Sigmoid colon (tissue), 7 donors: ENCODE data around the gene TPST2. TPM values are rescaled to one million over a fixed set of nuclear protein-coding genes. Genes with fewer than 3 reads are reported as not detected.

Experiments
- DNase-seq: peaks from one replicate; pipeline ENCODE4 v3.0.0-alpha.2; 2019
- H3K27ac ChIP-seq, 4 donors: fragments of 200-600 bp; sonication (generic); one replicate each; pipeline ENCODE4 v1.5.1; 2016 to 2019; ENCODE audit warnings: mild to moderate bottlenecking in 1 of 4
- H3K27me3 ChIP-seq, 3 donors: fragments of 200-600 bp; sonication (generic); one replicate each; pipeline ENCODE4 v1.5.1; 2019; ENCODE audit warnings: mild to moderate bottlenecking in 1 of 3
- H3K36me3 ChIP-seq, 4 donors: fragments of 200-600 bp; sonication (generic); one replicate each; pipeline ENCODE4 v1.5.1; 2016 to 2019
- H3K4me1 ChIP-seq, 4 donors: fragments of 200-600 bp; sonication (generic); one replicate each; pipeline ENCODE4 v1.5.1; 2017 to 2019
- H3K4me3 ChIP-seq, 4 donors: fragments of 200-600 bp; sonication (generic); one replicate each; pipeline ENCODE4 v1.5.1; 2017 to 2019; ENCODE audit warnings: mild to moderate bottlenecking in 2 of 4, moderate library complexity in 1 of 4
- H3K9me3 ChIP-seq, 4 donors: fragments of 200-600 bp in 3 of 4; sonication (generic) in 3 of 4; one replicate each; pipeline versions ENCODE4 v1.5.1 to v1.6.1; 2013 to 2019
- CTCF ChIP-seq, 4 experiments: fragments of 450-650 bp in 3 of 4; fragments of 200-600 bp in 1 of 4; IDR thresholded peaks; one replicate each; pipeline ENCODE4 v1.5.1; 2016 to 2019; ENCODE audit warnings: antibody characterized with exemption in 4 of 4, mild to moderate bottlenecking in 3 of 4, moderate library complexity in 2 of 4
- EP300 ChIP-seq, 4 donors: sonication (generic); formaldehyde crosslinking; IDR thresholded peaks; one replicate each; pipeline ENCODE4 v1.6.1; 2017; ENCODE audit warnings: antibody characterized with exemption in 4 of 4
- POLR2A ChIP-seq, 2 donors: fragments of 450-650 bp; IDR thresholded peaks; one replicate each; pipeline ENCODE4 v1.6.1; 2016; ENCODE audit warnings: antibody characterized with exemption in 2 of 2, mild to moderate bottlenecking in 2 of 2, moderate library complexity in 2 of 2
- POLR2AphosphoS5 ChIP-seq, 4 donors: sonication (generic); formaldehyde crosslinking; IDR thresholded peaks; one replicate each; pipeline ENCODE4 v1.6.1; 2017; ENCODE audit warnings: antibody characterized with exemption in 4 of 4
- WGBS, 2 donors: extraction: QIAGEN DNeasy Blood & Tissue Kit; methylation state at CpG; one replicate each; pipeline ENCODE4 v1.1.7; 2013; 5-methylcytosine and 5-hydroxymethylcytosine counted together
- intact Hi-C: fragments of 100-400 bp; cut with DNase I; formaldehyde crosslinking; loops from one replicate; pipeline ENCODE4 v1.15.1; 2023
- polyA plus RNA-seq, 3 donors: library from polyadenylated mRNA; stranded (reverse); fragments of 200-250 nt; gene quantifications; one replicate each; pipeline ENCODE4 v1.2.3, GENCODE V29; 2013
- small RNA-seq, 3 donors: library from RNA; depleted of rRNA; stranded (forward); fragments of <200 nt; gene quantifications; one replicate each; pipeline ENCODE3, GENCODE V24; 2016
- total RNA-seq, 4 donors: library from RNA; depleted of rRNA; stranded (reverse); fragments of >200 nt; gene quantifications; one replicate each; pipeline ENCODE4 v1.1.0, GENCODE V29; 2016
- donor health status: healthy with polysubstance abuse.
- donor health status: Bipolar disorder and iron deficiency.
- donor health status: healthy.

Gene TPST2
- total and polyA plus RNA-seq, 7 donors = 5.1 to 24.3 (median 15.9) TPM

GRCh38 chr22:26477341-26477731 lies 112.6 kb downstream of the TPST2 start:
- Histone ChIP-seq H3K4me3 (no peak overlapping the region), H3K27ac (no peak overlapping the region), H3K9me3 (no peaks in the 10 kb centered on the region), H3K27me3 (no peaks in the 10 kb centered on the region), H3K36me3 (peaks cover 0 to 65% (median 24%) of the 10 kb centered on the region in 4 donors), H3K4me1 (peaks cover 0 to 38% (median 34%) of the 10 kb centered on the region in 4 donors)
- WGBS, 2 donors = 42 to 48% methylated on average over 4 of the region's 4 CpGs
- no peak for TF ChIP-seq POLR2AphosphoS5 (IDR thresholded peaks at IDR 0.05)
- TF ChIP-seq EP300 (IDR thresholded peaks at IDR 0.05) = no peak
- no peak for TF ChIP-seq CTCF (IDR thresholded peaks at IDR 0.05)
- TF ChIP-seq POLR2A (IDR thresholded peaks at IDR 0.05) = no peak
- intact Hi-C loops = no loop called here
- DNase-seq = no peak

GRCh38 chr22:26476705-26477340 lies 113.1 kb downstream of the TPST2 start:
- WGBS, 2 donors = 85 to 95% methylated on average over 4 of the region's 4 CpGs
- TF ChIP-seq EP300 (IDR thresholded peaks at IDR 0.05) = no peak
- TF ChIP-seq POLR2A (IDR thresholded peaks at IDR 0.05) = no peak
- no peak for TF ChIP-seq POLR2AphosphoS5 (IDR thresholded peaks at IDR 0.05)
- TF ChIP-seq CTCF (IDR thresholded peaks at IDR 0.05) = no peak
- H3K4me1 ChIP-seq = peaks cover 0 to 32% (median 29%) of the 10 kb centered on the region in 4 donors
- no peaks in the 10 kb centered on the region for H3K27me3 ChIP-seq
- intact Hi-C loops = no loop called here
- no peak overlapping the region for H3K27ac ChIP-seq
- no peaks in the 10 kb centered on the region for H3K9me3 ChIP-seq
- no peak for DNase-seq
- no peak overlapping the region for H3K4me3 ChIP-seq
- H3K36me3 ChIP-seq = peaks cover 3 to 70% (median 29%) of the 10 kb centered on the region in 4 donors

- intact Hi-C loops = no loop called here
- Histone ChIP-seq H3K4me1 (peaks cover 0 to 11% (median 9%) of the 10 kb centered on the region in 4 donors), H3K9me3 (no peaks in the 10 kb centered on the region), H3K36me3 (peaks cover 23 to 84% (median 50%) of the 10 kb centered on the region in 4 donors), H3K27ac (no peak overlapping the region), H3K27me3 (no peaks in the 10 kb centered on the region), H3K4me3 (no peak overlapping the region)
- no peak for DNase-seq
- TF ChIP-seq POLR2AphosphoS5 (IDR thresholded peaks at IDR 0.05) (no peak), EP300 (IDR thresholded peaks at IDR 0.05) (no peak), CTCF (IDR thresholded peaks at IDR 0.05) (no peak), POLR2A (IDR thresholded peaks at IDR 0.05) (no peak)
Measured at GRCh38 chr22:26474682-26475081, 115.2 kb downstream of the TPST2 start.

Small RNA genes within 50 kb of the gene (small RNA-seq; reads per million reads assigned to genes)
- gene MIR548J = 0 to 0.32 (median 0) reads per million in 3 donors

Other genes starting within 250 kb of the TPST2 start
- 1 to 10 TPM in 3 of 4 donors, under 1 TPM in 1; 0.83 to 1.6 (median 1.3) TPM for gene ASPHD2, start 160.9 kb downstream of the TPST2 start, total RNA-seq
- gene ASPHD2, start 160.9 kb downstream of the TPST2 start, polyA plus RNA-seq = 1 to 10 TPM; 1.2 to 3.4 (median 1.8) TPM
- gene HPS4, start 106.3 kb downstream of the TPST2 start, total RNA-seq = 10 to 100 TPM; 16.0 to 48.7 (median 20.5) TPM
- gene HPS4, start 106.3 kb downstream of the TPST2 start, polyA plus RNA-seq = 10 to 100 TPM in 1 of 3 donors, 1 to 10 TPM in 2; 4.8 to 19.0 (median 9.0) TPM
- gene SRRD, start 106.3 kb downstream of the TPST2 start, total RNA-seq = 10 to 100 TPM in 3 of 4 donors, 1 to 10 TPM in 1; 10.0 to 17.4 (median 11.3) TPM
- gene SRRD, start 106.3 kb downstream of the TPST2 start, polyA plus RNA-seq = 10 to 100 TPM in 1 of 3 donors, 1 to 10 TPM in 2; 4.4 to 10.0 (median 4.8) TPM
- gene TFIP11, start 77.7 kb downstream of the TPST2 start, total RNA-seq = 10 to 100 TPM; 14.0 to 19.1 (median 15.8) TPM
- 10 to 100 TPM in 2 of 3 donors, 1 to 10 TPM in 1; 8.4 to 18.2 (median 10.2) TPM for gene TFIP11, start 77.7 kb downstream of the TPST2 start, polyA plus RNA-seq
- 1 to 10 TPM in 1 of 4 donors, under 1 TPM in 1, not detected in 2; 0.82 to 1.8 TPM for gene CRYBB1, start 27.9 kb upstream of the TPST2 start, total RNA-seq
- gene CRYBB1, start 27.9 kb upstream of the TPST2 start, polyA plus RNA-seq = 1 to 10 TPM in 1 of 3 donors, under 1 TPM in 1, not detected in 1; 0.47 to 3.0 TPM
- gene CRYBA4, start 31.8 kb upstream of the TPST2 start, total RNA-seq = not detected
- gene CRYBA4, start 31.8 kb upstream of the TPST2 start, polyA plus RNA-seq = not detected
- gene MIAT, start 67.5 kb upstream of the TPST2 start, total RNA-seq = 1 to 10 TPM in 3 of 4 donors, under 1 TPM in 1; 0.82 to 1.7 (median 1.3) TPM
- 1 to 10 TPM in 1 of 3 donors, under 1 TPM in 1, not detected in 1; under 0.01 to 3.4 TPM for gene MIAT, start 67.5 kb upstream of the TPST2 start, polyA plus RNA-seq